LNCaP clone FGC (cell line): ENCODE measurements around the gene PRSS38.

ENCODE experiments used
- DNase-seq: peaks from one replicate; pipeline ENCODE4 v3.0.0-alpha.2; 2011; ENCODE audit warnings: low read depth
- H3K4me3 ChIP-seq: 2 replicates; pipeline ENCODE4 v1.5.1; 2011; ENCODE audit warnings: mild to moderate bottlenecking, low read depth, low read length, control low read depth
- TF ChIP-seq, protein P1 (sequence below): IDR thresholded peaks from 2 replicates; pipeline ENCODE4 v1.5.1; 2012; ENCODE audit warnings: mild to moderate bottlenecking; ENCODE audit not compliant: control insufficient read depth, insufficient read depth; ENCODE audit errors: extremely low read depth

The PRSS38 gene

GRCh38 chr1:227890451-227891222, 75.2 kb downstream of the PRSS38 start:
- H3K4me3 ChIP-seq: no peak overlapping the region
- TF ChIP-seq, protein P1, sequence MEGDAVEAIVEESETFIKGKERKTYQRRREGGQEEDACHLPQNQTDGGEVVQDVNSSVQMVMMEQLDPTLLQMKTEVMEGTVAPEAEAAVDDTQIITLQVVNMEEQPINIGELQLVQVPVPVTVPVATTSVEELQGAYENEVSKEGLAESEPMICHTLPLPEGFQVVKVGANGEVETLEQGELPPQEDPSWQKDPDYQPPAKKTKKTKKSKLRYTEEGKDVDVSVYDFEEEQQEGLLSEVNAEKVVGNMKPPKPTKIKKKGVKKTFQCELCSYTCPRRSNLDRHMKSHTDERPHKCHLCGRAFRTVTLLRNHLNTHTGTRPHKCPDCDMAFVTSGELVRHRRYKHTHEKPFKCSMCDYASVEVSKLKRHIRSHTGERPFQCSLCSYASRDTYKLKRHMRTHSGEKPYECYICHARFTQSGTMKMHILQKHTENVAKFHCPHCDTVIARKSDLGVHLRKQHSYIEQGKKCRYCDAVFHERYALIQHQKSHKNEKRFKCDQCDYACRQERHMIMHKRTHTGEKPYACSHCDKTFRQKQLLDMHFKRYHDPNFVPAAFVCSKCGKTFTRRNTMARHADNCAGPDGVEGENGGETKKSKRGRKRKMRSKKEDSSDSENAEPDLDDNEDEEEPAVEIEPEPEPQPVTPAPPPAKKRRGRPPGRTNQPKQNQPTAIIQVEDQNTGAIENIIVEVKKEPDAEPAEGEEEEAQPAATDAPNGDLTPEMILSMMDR: no peak
- DNase-seq: no peak

- peak; percentile 26 for DNase-seq
Measured at GRCh38 chr1:227891223-227891954, 75.9 kb downstream of the PRSS38 start.

GRCh38 chr1:227891955-227892488, 76.5 kb downstream of the PRSS38 start:
- TF ChIP-seq, protein P1: no peak
- no peak for DNase-seq

More at GRCh38 chr1:227891223-227891954, 75.9 kb downstream of the PRSS38 start:
- no peak overlapping the region for H3K4me3 ChIP-seq
- TF ChIP-seq, protein P1: no peak

GRCh38 chr1:227892489-227893299, 77.2 kb downstream of the PRSS38 start:
- no peak for DNase-seq
- TF ChIP-seq, protein P1: no peak

More at GRCh38 chr1:227891955-227892488, 76.5 kb downstream of the PRSS38 start:
- H3K4me3 ChIP-seq: no peak overlapping the region

GRCh38 chr1:227893300-227893948, 77.9 kb downstream of the PRSS38 start:
- DNase-seq: no peak
- no peak overlapping the region for H3K4me3 ChIP-seq
- TF ChIP-seq, protein P1: no peak

More at GRCh38 chr1:227892489-227893299, 77.2 kb downstream of the PRSS38 start:
- H3K4me3 ChIP-seq: no peak overlapping the region
